Naive thymus-derived CD4-positive, alpha-beta T cell (primary cell): ENCODE results near the gene TLX1. TPM values are rescaled to one million over a fixed set of nuclear protein-coding genes. Genes with fewer than 3 reads are reported as not detected.

Experiments used
- ATAC-seq: fragments of 150-1000 bp; cut with Tn5 transposase; 2 replicates; pipeline ENCODE4 v1.10.0; 2021; ENCODE audit warnings: mild to moderate bottlenecking, moderate library complexity
- CTCF ChIA-PET: fragments of 350-600 bp; sonication (Branson Sonifier 250); formaldehyde crosslinking; loops from one replicate; lab custom pipeline; 2021; ENCODE audit warnings: antibody characterized with exemption; lab: Charles Lee
- POLR2A ChIA-PET: fragments of 350-600 bp; sonication (Branson Sonifier 250); formaldehyde crosslinking; loops from one replicate; lab custom pipeline; 2021; ENCODE audit warnings: antibody characterized with exemption, inconsistent platforms; lab: Charles Lee
- DNase-seq, 9 donors: peaks; one replicate each; pipeline versions ENCODE4 v3.0.0 to v3.0.0-alpha.2; 2020 to 2022; ENCODE audit warnings: mixed read lengths in 1 of 9
- H3K27ac ChIP-seq: one replicate; pipeline ENCODE4 v1.7.0; 2013; ENCODE audit warnings: mild to moderate bottlenecking, low read depth, low read length, moderate library complexity
- H3K27me3 ChIP-seq, 2 donors: one replicate each; pipeline ENCODE4 v1.7.0; 2013; ENCODE audit warnings: low read length in 2 of 2, mild to moderate bottlenecking in 2 of 2, moderate library complexity in 2 of 2; ENCODE audit not compliant: control insufficient read depth in 2 of 2, insufficient read depth in 2 of 2
- H3K36me3 ChIP-seq, 3 experiments: 1 replicate in 2 of 3; 2 replicates in 1 of 3; pipeline ENCODE4 v1.7.0; 2013; ENCODE audit warnings: low read length in 3 of 3, mild to moderate bottlenecking in 3 of 3, moderate library complexity in 1 of 3; ENCODE audit not compliant: insufficient read depth in 3 of 3, control insufficient read depth in 2 of 3
- H3K4me1 ChIP-seq, 2 donors: one replicate each; pipeline ENCODE4 v1.7.0; 2013; ENCODE audit warnings: low read length in 2 of 2, mild to moderate bottlenecking in 2 of 2, moderate library complexity in 1 of 2; ENCODE audit not compliant: control insufficient read depth in 2 of 2, insufficient read depth in 2 of 2
- H3K4me3 ChIP-seq: 2 replicates; pipeline ENCODE4 v1.7.0; 2013; ENCODE audit warnings: mild to moderate bottlenecking, low read length
- H3K9me3 ChIP-seq, 3 experiments: 1 replicate in 2 of 3; 2 replicates in 1 of 3; pipeline ENCODE4 v1.7.0; 2013; ENCODE audit warnings: low read length in 3 of 3; ENCODE audit not compliant: control insufficient read depth in 2 of 3
- H3K27ac Mint-ChIP-seq, 9 donors: one replicate each; pipeline ENCODE4 v1.8.0; 2020 to 2022; ENCODE audit warnings: mixed read lengths in 9 of 9, mild to moderate bottlenecking in 8 of 9, moderate library complexity in 5 of 9, inconsistent platforms in 2 of 9
- H3K27me3 Mint-ChIP-seq, 5 donors: one replicate each; pipeline ENCODE4 v1.8.0; 2021 to 2022; ENCODE audit warnings: mixed read lengths in 5 of 5, mild to moderate bottlenecking in 1 of 5
- H3K36me3 Mint-ChIP-seq, 5 donors: one replicate each; pipeline ENCODE4 v1.8.0; 2020 to 2022; ENCODE audit warnings: mixed read lengths in 5 of 5, mild to moderate bottlenecking in 3 of 5, inconsistent platforms in 1 of 5
- H3K4me1 Mint-ChIP-seq, 7 donors: one replicate each; pipeline ENCODE4 v1.8.0; 2020 to 2022; ENCODE audit warnings: mixed read lengths in 7 of 7, mild to moderate bottlenecking in 3 of 7, inconsistent platforms in 1 of 7
- H3K4me3 Mint-ChIP-seq, 10 donors: one replicate each; pipeline ENCODE4 v1.8.0; 2020 to 2022; ENCODE audit warnings: mild to moderate bottlenecking in 10 of 10, mixed read lengths in 10 of 10, moderate library complexity in 6 of 10, inconsistent platforms in 2 of 10
- H3K9me3 Mint-ChIP-seq, 11 donors: one replicate each; pipeline ENCODE4 v1.8.0; 2020 to 2022; ENCODE audit warnings: mixed read lengths in 11 of 11, mild to moderate bottlenecking in 4 of 11, inconsistent platforms in 1 of 11, moderate library complexity in 1 of 11
- intact Hi-C, 2 donors: fragments of 100-400 bp; cut with micrococcal nuclease; formaldehyde crosslinking; loops; one replicate each; pipeline ENCODE4 v1.15.1; 2023
- polyA plus RNA-seq, 2 donors: library from polyadenylated mRNA; unstranded; fragments of 300-500 nt; fragmentation: Illumina TruSeq; gene quantifications; one replicate each; pipeline ENCODE4 v1.2.3, GENCODE V29; 2021
- total RNA-seq, 6 experiments: library from RNA in 5 of 6; stranded (reverse) in 5 of 6; gene quantifications; 1 replicate in 5 of 6; 2 replicates in 1 of 6; pipeline ENCODE4 v1.2.3 and lab custom pipeline; 2021 to 2026

TLX1 gene
- total and polyA plus RNA-seq, 7 experiments from 2014 or later: not detected

GRCh38 chr10:101182936-101183335, 51.8 kb downstream of the TLX1 start:
- H3K4me3 Mint-ChIP-seq: no peak overlapping the region
- H3K27me3 Mint-ChIP-seq: peaks cover 17 to 26% (median 20%) of the 10 kb centered on the region in 5 donors
- Histone ChIP-seq H3K9me3 (no peaks in the 10 kb centered on the region), H3K4me1 (no peaks in the 10 kb centered on the region), H3K36me3 (no peaks in the 10 kb centered on the region), H3K27ac (no peak overlapping the region), H3K27me3 (no peaks in the 10 kb centered on the region), H3K4me3 (no peak overlapping the region)
- ChIA-PET CTCF (interaction anchor here (0.7 to 1.1 kb wide), 2 partner anchors 132 to 387 kb away, joined by 3 read pairs; no protein-coding TSS in a partner anchor), POLR2A (no interaction called here)
- intact Hi-C loops: no loop called here
- no peak for DNase-seq
- H3K9me3 Mint-ChIP-seq: no peaks in the 10 kb centered on the region
- ATAC-seq: no peak
- H3K36me3 Mint-ChIP-seq: no peaks in the 10 kb centered on the region
- no peak overlapping the region for H3K27ac Mint-ChIP-seq
- no peaks in the 10 kb centered on the region for H3K4me1 Mint-ChIP-seq

- DNase-seq (no peak), ATAC-seq (no peak)
- Histone ChIP-seq H3K27me3 (no peaks in the 10 kb centered on the region), H3K4me1 (no peaks in the 10 kb centered on the region), H3K27ac (no peak overlapping the region), H3K9me3 (no peaks in the 10 kb centered on the region), H3K36me3 (no peaks in the 10 kb centered on the region), H3K4me3 (no peak overlapping the region)
- intact Hi-C loops: no loop called here
- Mint-ChIP-seq H3K4me3 (no peak overlapping the region), H3K9me3 (no peaks in the 10 kb centered on the region), H3K4me1 (no peaks in the 10 kb centered on the region), H3K36me3 (no peaks in the 10 kb centered on the region), H3K27me3 (peaks cover 11 to 24% (median 17%) of the 10 kb centered on the region in 5 donors), H3K27ac (no peak overlapping the region)
- ChIA-PET CTCF (no interaction called here), POLR2A (no interaction called here)
Observed at GRCh38 chr10:101183458-101184183, 52.5 kb downstream of the TLX1 start.

Other genes with a start within 250 kb of the TLX1 start
- 10 to 100 TPM; 20.1 to 43.7 (median 38.8) TPM for gene SLF2, start 218.3 kb upstream of the TLX1 start, total RNA-seq
- gene SLF2, start 218.3 kb upstream of the TLX1 start, polyA plus RNA-seq: 10 to 100 TPM; 10.9 to 11.5 TPM
- gene SEMA4G, start 161.8 kb upstream of the TLX1 start, total RNA-seq: 1 to 10 TPM in 3 of 5 experiments, under 1 TPM in 2; 0.78 to 1.7 (median 1.2) TPM
- gene SEMA4G, start 161.8 kb upstream of the TLX1 start, polyA plus RNA-seq: under 1 TPM; 0.24 to 0.52 TPM
- 10 to 100 TPM; 35.8 to 74.5 (median 46.5) TPM for gene MRPL43, start 143.8 kb upstream of the TLX1 start, total RNA-seq
- gene MRPL43, start 143.8 kb upstream of the TLX1 start, polyA plus RNA-seq: 100 to 1,000 TPM; 143 to 149 TPM
- 10 to 100 TPM in 3 of 5 experiments, 1 to 10 TPM in 2; 5.8 to 17.3 (median 14.8) TPM for gene TWNK, start 143.8 kb upstream of the TLX1 start, total RNA-seq
- gene TWNK, start 143.8 kb upstream of the TLX1 start, polyA plus RNA-seq: 10 to 100 TPM; 10.0 to 18.9 TPM
- 10 to 100 TPM; 16.0 to 44.7 (median 25.5) TPM for gene LZTS2, start 131.5 kb upstream of the TLX1 start, total RNA-seq
- 10 to 100 TPM; 10.8 to 25.6 TPM for gene LZTS2, start 131.5 kb upstream of the TLX1 start, polyA plus RNA-seq
- 1 to 10 TPM in 3 of 5 experiments, under 1 TPM in 2; 0.65 to 2.8 (median 1.8) TPM for gene PDZD7, start 100.2 kb upstream of the TLX1 start, total RNA-seq
- gene PDZD7, start 100.2 kb upstream of the TLX1 start, polyA plus RNA-seq: 1 to 10 TPM in 1 of 2 donors, under 1 TPM in 1; 0.71 to 1.1 TPM
- gene SFXN3, start 100.1 kb upstream of the TLX1 start, total RNA-seq: 10 to 100 TPM; 33.7 to 90.4 (median 48.4) TPM
- 10 to 100 TPM; 12.6 to 13.2 TPM for gene SFXN3, start 100.1 kb upstream of the TLX1 start, polyA plus RNA-seq
- gene KAZALD1, start 69.3 kb upstream of the TLX1 start, total RNA-seq: 1 to 10 TPM in 1 of 5 experiments, under 1 TPM in 2, not detected in 2; 0.22 to 1.5 (median 0.29) TPM
- not detected for gene KAZALD1, start 69.3 kb upstream of the TLX1 start, polyA plus RNA-seq
- gene LBX1, start 98.2 kb downstream of the TLX1 start, total RNA-seq: not detected
- not detected for gene LBX1, start 98.2 kb downstream of the TLX1 start, polyA plus RNA-seq
- 10 to 100 TPM; 14.7 to 26.1 (median 17.6) TPM for gene BTRC, start 222.9 kb downstream of the TLX1 start, total RNA-seq
- 10 to 100 TPM; 12.8 to 16.1 TPM for gene BTRC, start 222.9 kb downstream of the TLX1 start, polyA plus RNA-seq